Activated T-cell treated with anti-CD3 and anti-CD28 coated beads, Interleukin-2, amount 50 U/mL, for 1 hour (primary cell): ENCODE measurements around the gene AGAP1.

Experiments
- DNase-seq: peaks from one replicate; pipeline ENCODE4 v3.0.0-alpha.2; 2020

AGAP1 gene

GRCh38 chr2:235612181-235612950 lies 118.5 kb downstream of the AGAP1 start:
- no peak for DNase-seq

- no peak for DNase-seq
These were observed 119.8 kb downstream of the AGAP1 start for GRCh38 chr2:235613649-235614048.

- DNase-seq, result no peak
These were observed 120.5 kb downstream of the AGAP1 start for GRCh38 chr2:235614176-235614860.

GRCh38 chr2:235614900-235615712 lies 121.3 kb downstream of the AGAP1 start:
- DNase-seq, result no peak

- DNase-seq, result no peak
These were observed 123.0 kb downstream of the AGAP1 start for GRCh38 chr2:235616885-235617284.

GRCh38 chr2:235618039-235618438 lies 124.2 kb downstream of the AGAP1 start:
- DNase-seq, result no peak

GRCh38 chr2:235619544-235619943 lies 125.7 kb downstream of the AGAP1 start:
- DNase-seq, result no peak

- DNase-seq, result no peak
These were observed 127.9 kb downstream of the AGAP1 start for GRCh38 chr2:235621736-235622135.

GRCh38 chr2:235623111-235623510 lies 129.3 kb downstream of the AGAP1 start:
- DNase-seq, result no peak

GRCh38 chr2:235623752-235624151 lies 129.9 kb downstream of the AGAP1 start:
- DNase-seq, result no peak

GRCh38 chr2:235626658-235627057 lies 132.8 kb downstream of the AGAP1 start:
- no peak for DNase-seq

GRCh38 chr2:235627682-235628081 lies 133.8 kb downstream of the AGAP1 start:
- DNase-seq, result no peak

GRCh38 chr2:235630718-235631296 lies 137.0 kb downstream of the AGAP1 start:
- no peak for DNase-seq

GRCh38 chr2:235634435-235635158 lies 140.8 kb downstream of the AGAP1 start:
- DNase-seq, result no peak

GRCh38 chr2:235636546-235636945 lies 142.7 kb downstream of the AGAP1 start:
- no peak for DNase-seq

GRCh38 chr2:235637896-235638295 lies 144.1 kb downstream of the AGAP1 start:
- DNase-seq, result no peak

GRCh38 chr2:235638541-235639427 lies 144.9 kb downstream of the AGAP1 start:
- no peak for DNase-seq

- DNase-seq, result no peak
These were observed 145.6 kb downstream of the AGAP1 start for GRCh38 chr2:235639428-235639773.

- no peak for DNase-seq
These were observed 146.0 kb downstream of the AGAP1 start for GRCh38 chr2:235639885-235640284.

- DNase-seq, result no peak
These were observed 146.5 kb downstream of the AGAP1 start for GRCh38 chr2:235640377-235640776.

GRCh38 chr2:235640926-235641723 lies 147.3 kb downstream of the AGAP1 start:
- DNase-seq, result no peak
